OCI-LY1 (cell line): ENCODE data around the gene C1QTNF7.

Source experiments
- H2AFZ ChIP-seq: fragments of 200-600 bp; sonication (generic), shearing (Covaris generic); 2 replicates; pipeline ENCODE4 v1.6.0; 2014; ENCODE audit warnings: antibody characterized with exemption, mild to moderate bottlenecking, low read length
- H3F3A ChIP-seq: fragments of 200-600 bp; sonication (generic), shearing (Covaris generic); 2 replicates; pipeline ENCODE4 v1.6.0; 2014; ENCODE audit warnings: mild to moderate bottlenecking, antibody characterized with exemption, low read length, moderate library complexity; ENCODE audit not compliant: insufficient read depth
- H3K27ac ChIP-seq: fragments of 200-600 bp; sonication (generic); 2 replicates; pipeline ENCODE4 v1.5.1; 2014; ENCODE audit warnings: low read length, mixed run types, mild to moderate bottlenecking, low read depth; ENCODE audit not compliant: poor library complexity, severe bottlenecking
- H3K27me3 ChIP-seq: fragments of 200-600 bp; sonication (generic); 2 replicates; pipeline ENCODE4 v1.6.0; 2014; ENCODE audit warnings: antibody characterized with exemption, mild to moderate bottlenecking, low read length, moderate library complexity; ENCODE audit not compliant: insufficient read depth
- H3K36me3 ChIP-seq: fragments of 200-600 bp; sonication (generic); 2 replicates; pipeline ENCODE4 v1.6.1; 2014; ENCODE audit warnings: mild to moderate bottlenecking, antibody characterized with exemption, low read length, moderate library complexity, mixed read lengths; ENCODE audit not compliant: insufficient read depth
- H3K4me1 ChIP-seq: fragments of 200-600 bp; sonication (generic); 2 replicates; pipeline ENCODE4 v1.5.1; 2014; ENCODE audit warnings: mild to moderate bottlenecking, low read length, moderate library complexity; ENCODE audit not compliant: insufficient read depth, severe bottlenecking
- H3K4me2 ChIP-seq: fragments of 200-600 bp; sonication (generic), shearing (Covaris generic); 2 replicates; pipeline ENCODE4 v1.6.1; 2014; ENCODE audit warnings: low read length
- H3K4me3 ChIP-seq: fragments of 200-600 bp; sonication (generic); 2 replicates; pipeline ENCODE4 v1.5.1; 2014; ENCODE audit warnings: low read length, low read depth, mild to moderate bottlenecking, mixed read lengths; ENCODE audit not compliant: poor library complexity, severe bottlenecking
- H3K79me2 ChIP-seq: fragments of 200-600 bp; shearing (Covaris generic); 2 replicates; pipeline ENCODE4 v1.6.1; 2016; ENCODE audit warnings: mixed run types, low read length, mixed read lengths; ENCODE audit not compliant: insufficient read depth
- H3K9ac ChIP-seq: fragments of 200-600 bp; sonication (generic), shearing (Covaris generic); 2 replicates; pipeline ENCODE4 v1.6.1; 2014; ENCODE audit warnings: mild to moderate bottlenecking, low read length, mixed read lengths
- H3K9me2 ChIP-seq: fragments of 200-600 bp; sonication (generic), shearing (Covaris generic); 2 replicates; pipeline ENCODE4 v1.6.1; 2014; ENCODE audit warnings: low read depth, mild to moderate bottlenecking, low read length, mixed read lengths
- H3K9me3 ChIP-seq: fragments of 200-600 bp; shearing (Covaris generic); 2 replicates; pipeline ENCODE4 v1.6.1; 2014; ENCODE audit warnings: low read length, mixed read lengths
- H4K20me1 ChIP-seq: fragments of 200-600 bp; sonication (generic), shearing (Covaris generic); 2 replicates; pipeline ENCODE4 v1.6.0; 2016; ENCODE audit warnings: mild to moderate bottlenecking, low read length; ENCODE audit not compliant: insufficient read depth
- CTCF ChIP-seq: fragments of 200-600 bp; sonication (generic), shearing (Covaris generic); IDR thresholded peaks from 2 replicates; pipeline ENCODE4 v1.5.1; 2017; ENCODE audit warnings: mild to moderate bottlenecking, antibody characterized with exemption, low read length, moderate library complexity, mixed read lengths
- EZH2 ChIP-seq: fragments of 200-600 bp; sonication (generic), shearing (Covaris generic); IDR thresholded peaks from 2 replicates; pipeline ENCODE4 v1.8.0; 2017; ENCODE audit warnings: borderline replicate concordance, mixed run types, mild to moderate bottlenecking, antibody characterized with exemption, low read length, moderate library complexity, mixed read lengths

Gene C1QTNF7

GRCh38 chr4:15436513-15436912 is 8.7 kb downstream of the C1QTNF7 start:
- Histone ChIP-seq H3K4me2 (no peak overlapping the region), H2AFZ (no peak overlapping the region), H3K36me3 (no peaks in the 10 kb centered on the region), H3K9ac (no peak overlapping the region), H3K79me2 (no peaks in the 10 kb centered on the region), H3K27me3 (no peaks in the 10 kb centered on the region), H3K9me3 (no peaks in the 10 kb centered on the region), H3K27ac (no peak overlapping the region), H3K9me2 (no peaks in the 10 kb centered on the region), H3K4me1 (no peaks in the 10 kb centered on the region), H3K4me3 (no peak overlapping the region), H4K20me1 (no peaks in the 10 kb centered on the region), H3F3A (no peaks in the 10 kb centered on the region)
- TF ChIP-seq EZH2 (no peak), CTCF (no peak)

- Histone ChIP-seq H2AFZ (no peak overlapping the region), H3K9me3 (no peaks in the 10 kb centered on the region), H3K9ac (no peak overlapping the region), H4K20me1 (no peaks in the 10 kb centered on the region), H3K9me2 (no peaks in the 10 kb centered on the region), H3K27ac (no peak overlapping the region), H3K36me3 (no peaks in the 10 kb centered on the region), H3K79me2 (no peaks in the 10 kb centered on the region), H3K27me3 (no peaks in the 10 kb centered on the region), H3K4me3 (no peak overlapping the region), H3K4me1 (no peaks in the 10 kb centered on the region), H3F3A (no peaks in the 10 kb centered on the region), H3K4me2 (no peak overlapping the region)
- no peak for TF ChIP-seq CTCF
Measured at GRCh38 chr4:15438939-15439524, 11.2 kb downstream of the C1QTNF7 start.

GRCh38 chr4:15443371-15444160 is 15.7 kb downstream of the C1QTNF7 start:
- no peak for TF ChIP-seq EZH2
- no peak for TF ChIP-seq CTCF
- no peaks in the 10 kb centered on the region for H3K27me3 ChIP-seq
- H3K4me3 ChIP-seq, result no peak overlapping the region
- H3F3A ChIP-seq, result no peaks in the 10 kb centered on the region
- no peaks in the 10 kb centered on the region for H3K9me2 ChIP-seq
- no peaks in the 10 kb centered on the region for H3K9me3 ChIP-seq
- no peaks in the 10 kb centered on the region for H3K36me3 ChIP-seq
- no peak overlapping the region for H3K9ac ChIP-seq
- no peaks in the 10 kb centered on the region for H4K20me1 ChIP-seq
- no peak overlapping the region for H3K4me2 ChIP-seq
- no peaks in the 10 kb centered on the region for H3K79me2 ChIP-seq
- no peaks in the 10 kb centered on the region for H3K4me1 ChIP-seq
- H3K27ac ChIP-seq, result no peak overlapping the region
- no peak overlapping the region for H2AFZ ChIP-seq
